Neural progenitor cell (in vitro differentiated cells): Measurements from ENCODE around the gene RREB1. TPM values are rescaled to one million over a fixed set of nuclear protein-coding genes. Genes with fewer than 3 reads are reported as not detected.

ENCODE experiments used
- DNase-seq: peaks from one replicate; pipeline ENCODE4 v3.0.0-alpha.2; 2016; ENCODE audit warnings: low spot score
- H2AFZ ChIP-seq: fragments of 200-600 bp; sonication (generic); replicated peaks from 2 replicates; pipeline ENCODE4 v1.6.1; 2016; ENCODE audit warnings: antibody characterized with exemption
- H3F3A ChIP-seq: fragments of 200-600 bp; sonication (generic); 2 replicates; pipeline ENCODE4 v1.6.1; 2016; ENCODE audit warnings: antibody characterized with exemption, low read depth
- H3K27ac ChIP-seq: fragments of 200-600 bp; sonication (generic); 2 replicates; pipeline ENCODE4 v1.5.1; 2016; ENCODE audit warnings: mild to moderate bottlenecking
- H3K27me3 ChIP-seq: fragments of 200-600 bp; sonication (generic); 2 replicates; pipeline ENCODE4 v1.6.1; 2016; ENCODE audit warnings: mild to moderate bottlenecking, moderate library complexity
- H3K36me3 ChIP-seq: fragments of 200-600 bp; sonication (generic); 2 replicates; pipeline ENCODE4 v1.5.1; 2016
- H3K4me1 ChIP-seq: fragments of 200-600 bp; sonication (generic); 2 replicates; pipeline ENCODE4 v1.6.1; 2016; ENCODE audit warnings: mixed run types
- H3K4me2 ChIP-seq: fragments of 200-600 bp; sonication (generic); 2 replicates; pipeline ENCODE4 v1.6.1; 2016
- H3K4me3 ChIP-seq: fragments of 200-600 bp; sonication (generic); 2 replicates; pipeline ENCODE4 v1.5.1; 2016
- H3K79me2 ChIP-seq: fragments of 200-600 bp; sonication (generic); 2 replicates; pipeline ENCODE4 v1.6.1; 2016; ENCODE audit warnings: low read depth
- H3K9ac ChIP-seq: fragments of 200-600 bp; sonication (generic); 2 replicates; pipeline ENCODE4 v1.6.1; 2016
- H3K9me3 ChIP-seq: fragments of 200-600 bp; sonication (generic); 2 replicates; pipeline ENCODE4 v1.5.1; 2016; ENCODE audit warnings: low read depth
- H4K20me1 ChIP-seq: fragments of 200-600 bp; sonication (generic); 2 replicates; pipeline ENCODE4 v1.6.1; 2016; ENCODE audit warnings: low read depth
- H3K27ac Mint-ChIP-seq: 3 replicates; pipeline ENCODE4 v1.8.0; 2021; ENCODE audit warnings: mixed read lengths
- H3K27me3 Mint-ChIP-seq: 2 replicates; pipeline ENCODE4 v1.8.0; 2022; ENCODE audit warnings: low read depth, mild to moderate bottlenecking, inconsistent platforms, moderate library complexity, mixed read lengths; ENCODE audit not compliant: insufficient read depth
- H3K36me3 Mint-ChIP-seq: 3 replicates; pipeline ENCODE4 v1.8.0; 2021; ENCODE audit warnings: mixed read lengths
- H3K4me1 Mint-ChIP-seq: 3 replicates; pipeline ENCODE4 v1.8.0; 2021; ENCODE audit warnings: mixed read lengths
- H3K4me3 Mint-ChIP-seq: 3 replicates; pipeline ENCODE4 v1.8.0; 2021; ENCODE audit warnings: mild to moderate bottlenecking, moderate library complexity, mixed read lengths
- H3K9me3 Mint-ChIP-seq: 3 replicates; pipeline ENCODE4 v1.8.0; 2020; ENCODE audit warnings: mixed read lengths
- EZH2 ChIP-seq: fragments of 200-600 bp; sonication (generic); IDR thresholded peaks from 2 replicates; pipeline ENCODE4 v1.6.1; 2017; ENCODE audit warnings: antibody characterized with exemption, mild to moderate bottlenecking, moderate library complexity
- EZH2phosphoT487 ChIP-seq: fragments of 200-600 bp; sonication (generic); IDR thresholded peaks from 2 replicates; pipeline ENCODE4 v1.6.1; 2017; ENCODE audit warnings: antibody characterized with exemption
- total RNA-seq: library from RNA; depleted of rRNA; stranded (reverse); fragments of >200 nt; gene quantifications from 2 replicates; pipeline ENCODE4 v1.2.3, GENCODE V29; 2015; ENCODE audit warnings: low replicate concordance
- TF ChIP-seq, protein P1 (sequence below): fragments of 200-600 bp; sonication (generic); IDR thresholded peaks from 2 replicates; pipeline ENCODE4 v1.5.1; 2017; ENCODE audit warnings: antibody characterized with exemption, mild to moderate bottlenecking

Gene RREB1
- total RNA-seq, 1 donor from 2014 or later, result 12.1 TPM

DNA sequence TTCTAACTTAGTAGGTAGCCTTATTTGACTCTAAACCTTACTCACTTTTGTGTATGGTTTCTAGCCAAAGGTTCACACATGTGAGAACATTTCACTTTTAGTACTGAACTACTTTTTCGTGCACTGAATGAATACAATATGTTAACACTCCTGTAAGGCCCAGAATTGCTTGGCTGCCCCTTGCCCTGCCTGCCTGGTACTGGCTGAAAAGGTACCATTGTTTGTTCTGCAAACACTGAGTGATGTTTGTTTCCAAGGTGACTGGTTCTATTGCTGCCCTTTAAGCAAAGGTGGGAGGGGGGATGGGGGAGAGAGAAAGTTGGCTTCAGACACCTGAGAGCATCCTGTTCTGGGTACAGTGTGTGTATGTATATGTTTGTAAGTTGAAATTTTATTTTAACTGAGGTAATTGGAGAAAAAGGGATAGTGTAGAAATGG lies 31.2 kb downstream of the RREB1 start:
- H3K27ac ChIP-seq, result no peak overlapping the region
- Mint-ChIP-seq H3K4me3 (no peak overlapping the region), H3K36me3 (no peaks in the 10 kb centered on the region), H3K9me3 (no peaks in the 10 kb centered on the region), H3K27me3 (peaks cover 8% of the 10 kb centered on the region), H3K27ac (no peak overlapping the region), H3K4me1 (peaks cover 54% of the 10 kb centered on the region)
- TF ChIP-seq EZH2 (no peak), EZH2phosphoT487 (no peak)
- TF ChIP-seq, protein P1, sequence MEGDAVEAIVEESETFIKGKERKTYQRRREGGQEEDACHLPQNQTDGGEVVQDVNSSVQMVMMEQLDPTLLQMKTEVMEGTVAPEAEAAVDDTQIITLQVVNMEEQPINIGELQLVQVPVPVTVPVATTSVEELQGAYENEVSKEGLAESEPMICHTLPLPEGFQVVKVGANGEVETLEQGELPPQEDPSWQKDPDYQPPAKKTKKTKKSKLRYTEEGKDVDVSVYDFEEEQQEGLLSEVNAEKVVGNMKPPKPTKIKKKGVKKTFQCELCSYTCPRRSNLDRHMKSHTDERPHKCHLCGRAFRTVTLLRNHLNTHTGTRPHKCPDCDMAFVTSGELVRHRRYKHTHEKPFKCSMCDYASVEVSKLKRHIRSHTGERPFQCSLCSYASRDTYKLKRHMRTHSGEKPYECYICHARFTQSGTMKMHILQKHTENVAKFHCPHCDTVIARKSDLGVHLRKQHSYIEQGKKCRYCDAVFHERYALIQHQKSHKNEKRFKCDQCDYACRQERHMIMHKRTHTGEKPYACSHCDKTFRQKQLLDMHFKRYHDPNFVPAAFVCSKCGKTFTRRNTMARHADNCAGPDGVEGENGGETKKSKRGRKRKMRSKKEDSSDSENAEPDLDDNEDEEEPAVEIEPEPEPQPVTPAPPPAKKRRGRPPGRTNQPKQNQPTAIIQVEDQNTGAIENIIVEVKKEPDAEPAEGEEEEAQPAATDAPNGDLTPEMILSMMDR, result no peak
- peaks cover 9% of the 10 kb centered on the region for H3K27me3 ChIP-seq
- H3K9me3 ChIP-seq, result no peaks in the 10 kb centered on the region
- no peak overlapping the region for H3K4me2 ChIP-seq
- no peak overlapping the region for H2AFZ ChIP-seq
- H4K20me1 ChIP-seq, result peaks cover 64% of the 10 kb centered on the region
- no peak overlapping the region for H3K4me3 ChIP-seq
- no peaks in the 10 kb centered on the region for H3K36me3 ChIP-seq
- peak; percentile 43 for DNase-seq
- H3K4me1 ChIP-seq, result peaks cover 54% of the 10 kb centered on the region
- H3K9ac ChIP-seq, result no peak overlapping the region
- H3K79me2 ChIP-seq, result peaks cover 49% of the 10 kb centered on the region
- peaks cover 38% of the 10 kb centered on the region for H3F3A ChIP-seq

DNA sequence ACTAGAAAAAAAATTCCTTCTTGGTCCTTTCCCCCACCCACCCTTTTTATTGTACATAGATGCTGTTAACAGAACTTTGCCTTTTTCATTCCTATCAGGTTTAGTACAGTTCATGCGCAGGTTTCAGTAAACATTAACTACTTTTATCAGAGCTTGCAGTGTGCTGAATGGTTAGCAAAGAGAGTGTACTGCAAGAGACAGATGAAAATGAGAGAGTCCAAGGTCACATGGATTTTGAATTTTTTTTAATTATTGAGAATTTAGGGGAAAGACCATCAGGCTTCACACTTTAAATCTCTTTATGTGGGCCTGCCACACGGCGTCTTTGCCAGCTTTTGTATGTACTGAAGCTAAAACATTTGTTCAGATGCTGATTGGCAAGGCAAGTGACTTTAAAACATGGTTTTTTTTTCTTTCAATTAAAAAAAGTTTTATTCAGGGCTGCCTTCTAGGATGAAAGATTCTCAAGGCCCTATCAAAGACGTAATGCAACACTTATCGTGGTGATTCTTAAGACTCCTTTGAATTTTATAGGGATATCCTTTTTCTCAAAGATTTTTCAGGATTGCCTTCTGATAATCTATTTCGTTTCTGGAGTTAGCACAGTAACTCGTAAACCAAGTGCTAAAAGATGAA lies 32.2 kb downstream of the RREB1 start:
- Histone ChIP-seq H3K27ac (no peak overlapping the region), H2AFZ (no peak overlapping the region), H3K9me3 (no peaks in the 10 kb centered on the region), H4K20me1 (peaks cover 57% of the 10 kb centered on the region), H3K4me1 (peaks cover 63% of the 10 kb centered on the region), H3K27me3 (peaks cover 9% of the 10 kb centered on the region), H3F3A (peaks cover 34% of the 10 kb centered on the region), H3K9ac (no peak overlapping the region), H3K4me3 (no peak overlapping the region), H3K36me3 (no peaks in the 10 kb centered on the region), H3K4me2 (peak overlapping the region; percentile 87), H3K79me2 (peaks cover 54% of the 10 kb centered on the region)
- H3K36me3 Mint-ChIP-seq, result no peaks in the 10 kb centered on the region
- peak overlapping the region; percentile 89 for H3K4me3 Mint-ChIP-seq
- no peak for DNase-seq
- H3K27ac Mint-ChIP-seq, result no peak overlapping the region
- H3K9me3 Mint-ChIP-seq, result no peaks in the 10 kb centered on the region
- H3K27me3 Mint-ChIP-seq, result peaks cover 8% of the 10 kb centered on the region
- no peak for TF ChIP-seq EZH2
- no peak for TF ChIP-seq EZH2phosphoT487
- TF ChIP-seq, protein P1, result no peak
- peaks cover 54% of the 10 kb centered on the region for H3K4me1 Mint-ChIP-seq

DNA sequence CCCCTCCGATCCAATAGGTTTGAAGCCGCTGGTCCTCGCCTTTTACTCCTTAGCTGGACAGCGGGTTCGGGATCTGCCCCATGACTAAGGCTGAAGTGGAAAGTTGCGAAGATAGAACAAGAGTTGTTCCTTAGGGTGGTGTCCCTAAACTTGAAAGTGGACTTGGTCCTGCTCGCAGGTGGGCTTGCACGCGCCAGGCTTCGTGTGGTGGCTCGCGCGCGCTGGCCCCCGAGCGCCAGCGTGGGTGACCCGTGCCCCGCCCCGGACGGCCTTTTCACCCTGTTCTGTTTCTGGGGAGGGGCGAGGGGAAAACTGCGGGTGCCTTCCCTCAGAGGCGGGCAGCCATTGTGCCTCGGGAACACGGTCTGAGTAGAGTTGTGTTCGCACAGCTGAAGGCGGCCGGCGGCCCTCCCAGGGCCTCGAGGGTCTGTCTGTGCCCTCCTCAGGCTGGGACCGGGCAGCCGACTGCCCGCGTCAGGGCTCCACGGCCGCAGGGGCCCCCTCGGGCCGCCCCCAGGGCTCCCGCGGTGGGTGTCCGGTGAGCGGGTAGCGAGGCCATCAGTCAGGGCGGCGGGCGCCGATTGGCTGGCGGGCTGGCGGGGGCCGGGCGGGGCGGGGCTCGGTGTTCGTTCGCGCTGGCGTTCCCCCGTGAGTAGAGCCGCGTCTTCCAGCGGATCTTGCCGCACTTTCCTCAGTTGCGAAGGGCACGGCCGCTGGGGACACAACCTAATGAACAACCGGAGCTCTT lies 33.0 kb downstream of the RREB1 start:
- Histone ChIP-seq H2AFZ (peak overlapping the region; percentile 77), H3K4me3 (peak overlapping the region; percentile 66), H3K4me2 (peak overlapping the region; percentile 87), H3K27ac (no peak overlapping the region), H3K9me3 (no peaks in the 10 kb centered on the region), H3K27me3 (peaks cover 9% of the 10 kb centered on the region), H4K20me1 (peaks cover 48% of the 10 kb centered on the region), H3F3A (peaks cover 25% of the 10 kb centered on the region), H3K9ac (no peak overlapping the region), H3K4me1 (peaks cover 64% of the 10 kb centered on the region), H3K79me2 (peaks cover 53% of the 10 kb centered on the region), H3K36me3 (no peaks in the 10 kb centered on the region)
- H3K4me1 Mint-ChIP-seq, result peaks cover 57% of the 10 kb centered on the region
- no peak for TF ChIP-seq EZH2
- TF ChIP-seq, protein P1, result no peak
- TF ChIP-seq EZH2phosphoT487, result no peak
- no peaks in the 10 kb centered on the region for H3K36me3 Mint-ChIP-seq
- DNase-seq, result peak; percentile 89
- peak overlapping the region; percentile 91 for H3K27ac Mint-ChIP-seq
- peak overlapping the region; percentile 89 for H3K4me3 Mint-ChIP-seq
- H3K27me3 Mint-ChIP-seq, result peaks cover 8% of the 10 kb centered on the region
- no peaks in the 10 kb centered on the region for H3K9me3 Mint-ChIP-seq
